Retinal pigment epithelial cell (primary cell): ENCODE measurements around the gene LGALS8.

Source experiments
- DNase-seq: peaks from one replicate; pipeline ENCODE4 v3.0.0-alpha.2; 2010; ENCODE audit warnings: low read depth
- H3K4me3 ChIP-seq: 2 replicates; pipeline ENCODE4 v1.5.1; 2011; ENCODE audit warnings: mild to moderate bottlenecking, low read length, control low read depth, moderate library complexity
- CTCF ChIP-seq: conservative IDR thresholded peaks from 2 replicates; pipeline ENCODE4 v1.5.1; 2011; ENCODE audit warnings: low read depth, low read length, control low read depth, inconsistent platforms

Gene LGALS8

DNA sequence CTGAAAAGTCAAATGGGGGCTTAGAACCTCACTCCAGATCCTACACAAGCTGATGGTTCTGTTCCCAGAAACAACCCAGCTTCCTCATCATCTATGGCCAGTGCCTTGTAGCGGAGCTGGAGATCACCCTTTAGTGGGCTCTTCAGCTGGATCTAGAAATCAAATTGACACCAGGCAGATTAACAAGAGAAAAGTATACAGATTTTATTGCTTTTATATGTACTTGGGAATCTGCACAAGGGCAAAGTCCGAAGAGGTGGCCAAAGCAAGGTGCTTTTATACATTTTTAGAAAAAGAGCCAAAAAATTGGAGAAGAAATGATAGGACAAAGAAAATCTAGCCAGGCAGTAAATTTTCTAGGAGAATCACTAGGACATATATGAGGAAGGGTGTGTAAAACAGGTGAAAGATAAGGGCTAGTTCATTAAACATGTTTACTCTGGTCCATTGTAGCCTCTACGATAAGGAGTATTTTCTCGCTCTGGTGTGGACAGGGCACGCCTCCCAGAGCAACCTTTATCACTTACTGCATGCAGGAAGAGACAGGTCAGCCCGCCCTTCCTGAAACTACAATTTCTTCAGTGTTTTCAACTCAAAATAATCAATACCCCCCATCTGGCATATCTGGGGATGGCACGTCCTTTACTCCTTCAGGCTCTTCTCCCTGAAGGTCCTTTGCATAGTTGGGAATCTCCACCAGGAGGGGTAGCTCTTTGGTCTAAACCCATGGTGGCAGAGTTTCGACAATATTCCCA, 14.0 kb upstream of the LGALS8 start:
- no peak for DNase-seq
- no peak overlapping the region for H3K4me3 ChIP-seq
- TF ChIP-seq CTCF = no peak

- DNase-seq = no peak
- H3K4me3 ChIP-seq = no peak overlapping the region
- no peak for TF ChIP-seq CTCF
Observed at GRCh38 chr1:236511735-236512418, 11.9 kb upstream of the LGALS8 start.

GRCh38 chr1:236514703-236515442, 8.9 kb upstream of the LGALS8 start:
- no peak for TF ChIP-seq CTCF
- H3K4me3 ChIP-seq = no peak overlapping the region
- DNase-seq = no peak

GRCh38 chr1:236515443-236515958, 8.3 kb upstream of the LGALS8 start:
- no peak overlapping the region for H3K4me3 ChIP-seq
- no peak for DNase-seq
- TF ChIP-seq CTCF = no peak

DNA sequence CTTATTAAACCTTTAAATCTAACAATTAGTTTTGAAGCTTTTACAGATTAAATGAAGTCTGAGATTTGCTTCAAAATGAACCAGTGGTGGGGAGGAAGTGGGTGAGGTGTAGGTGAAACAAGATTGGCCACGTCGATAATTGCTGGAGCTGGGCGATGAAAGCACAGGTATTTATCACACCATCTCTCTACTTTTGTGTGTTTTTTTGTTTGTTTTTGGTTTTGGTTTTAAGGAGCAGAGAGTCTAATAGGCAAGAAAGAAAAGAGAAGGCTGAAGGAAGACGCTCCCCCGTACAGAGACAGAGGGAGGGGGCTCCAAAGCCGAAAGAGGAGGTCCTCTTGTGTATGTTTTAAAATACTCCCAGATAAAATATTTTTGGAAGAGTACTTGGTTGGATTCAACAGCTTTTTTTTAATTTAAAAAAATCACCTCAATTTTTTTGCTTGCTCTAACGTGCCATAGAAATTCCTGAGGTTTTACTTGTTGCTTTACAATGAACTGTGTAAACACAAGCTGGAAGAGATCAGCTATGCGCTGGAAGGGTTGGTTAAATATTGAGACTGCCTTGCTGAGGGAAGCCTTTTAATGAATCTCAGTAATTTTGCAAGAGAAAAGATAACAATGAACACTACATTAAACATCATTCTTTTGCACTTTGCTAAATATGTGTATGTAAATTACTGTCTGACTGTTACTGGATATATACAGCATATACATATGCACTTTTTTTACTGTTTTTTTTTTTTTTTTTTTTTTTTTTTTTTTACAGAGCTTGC, 6.7 kb upstream of the LGALS8 start:
- DNase-seq = no peak
- no peak overlapping the region for H3K4me3 ChIP-seq
- TF ChIP-seq CTCF = no peak

- no peak overlapping the region for H3K4me3 ChIP-seq
- TF ChIP-seq CTCF = no peak
- no peak for DNase-seq
Observed at GRCh38 chr1:236518322-236518721, 5.5 kb upstream of the LGALS8 start.
